SK-N-SH treated with all-trans-retinoic acid at 6 μM for 48 hours (cell line): ENCODE data around the gene NADK.

Experiments
- ATAC-seq: fragments of 200-7000 bp; cut with Tn5 transposase; 3 replicates; pipeline ENCODE4 v1.9.1; 2020; ENCODE audit warnings: mild to moderate bottlenecking, moderate library complexity
- BACH2 ChIP-seq: fragments of 250-450 bp; sonication (Bioruptor Pico); IDR thresholded peaks from 2 replicates; pipeline ENCODE4 v1.9.0; 2021; ENCODE audit warnings: mild to moderate bottlenecking, borderline replicate concordance
- ESRRG ChIP-seq: fragments of 250-450 bp; sonication (Bioruptor Pico); IDR thresholded peaks from 2 replicates; pipeline ENCODE4 v1.6.1; 2021; ENCODE audit warnings: mild to moderate bottlenecking
- POU6F1 ChIP-seq: fragments of 250-450 bp; sonication (Bioruptor Pico); IDR thresholded peaks from 2 replicates; pipeline ENCODE4 v1.8.0; 2021; ENCODE audit warnings: low read depth, mild to moderate bottlenecking, moderate library complexity, borderline replicate concordance
- RARB ChIP-seq: fragments of 250-450 bp; sonication (Bioruptor Pico); IDR thresholded peaks from 2 replicates; pipeline ENCODE4 v1.8.0; 2021; ENCODE audit warnings: mild to moderate bottlenecking, moderate library complexity
- SNAI2 ChIP-seq: fragments of 250-450 bp; sonication (Bioruptor Pico); IDR thresholded peaks from 2 replicates; pipeline ENCODE4 v1.5.0; 2020; ENCODE audit warnings: mild to moderate bottlenecking, moderate library complexity
- TCF4 ChIP-seq: fragments of 250-450 bp; sonication (Bioruptor Pico); IDR thresholded peaks from 2 replicates; pipeline ENCODE4 v1.8.0; 2021; ENCODE audit warnings: mild to moderate bottlenecking, moderate library complexity, borderline replicate concordance
- TSHZ2 ChIP-seq: fragments of 250-450 bp; sonication (Bioruptor Pico); IDR thresholded peaks from 2 replicates; pipeline ENCODE4 v1.5.0; 2020; ENCODE audit warnings: mild to moderate bottlenecking, moderate library complexity
- ZC3H10 ChIP-seq: fragments of 250-450 bp; sonication (Bioruptor Pico); IDR thresholded peaks from 2 replicates; pipeline ENCODE4 v1.5.1; 2021; ENCODE audit warnings: mild to moderate bottlenecking, moderate library complexity
- ZFP3 ChIP-seq: fragments of 250-450 bp; sonication (Bioruptor Pico); IDR thresholded peaks from 2 replicates; pipeline ENCODE4 v1.5.0; 2020; ENCODE audit warnings: mild to moderate bottlenecking, moderate library complexity
- ZFP30 ChIP-seq: fragments of 450-650 bp; formaldehyde crosslinking; IDR thresholded peaks from 2 replicates; pipeline ENCODE4 v1.5.0; 2022; ENCODE audit warnings: mild to moderate bottlenecking, moderate library complexity
- ZNF565 ChIP-seq: fragments of 450-650 bp; formaldehyde crosslinking; conservative IDR thresholded peaks from 2 replicates; pipeline ENCODE4 v1.5.0; 2020; ENCODE audit warnings: low read depth, mild to moderate bottlenecking, moderate library complexity
- ZNF8 ChIP-seq: fragments of 450-650 bp; formaldehyde crosslinking; IDR thresholded peaks from 2 replicates; pipeline ENCODE4 v1.5.0; 2020; ENCODE audit warnings: mild to moderate bottlenecking, moderate library complexity
- TF ChIP-seq, protein P1 (sequence below): fragments of 250-450 bp; sonication (Bioruptor Pico); IDR thresholded peaks from 2 replicates; pipeline ENCODE4 v1.8.0; 2020; ENCODE audit warnings: mild to moderate bottlenecking, moderate library complexity, borderline replicate concordance

The NADK gene

DNA sequence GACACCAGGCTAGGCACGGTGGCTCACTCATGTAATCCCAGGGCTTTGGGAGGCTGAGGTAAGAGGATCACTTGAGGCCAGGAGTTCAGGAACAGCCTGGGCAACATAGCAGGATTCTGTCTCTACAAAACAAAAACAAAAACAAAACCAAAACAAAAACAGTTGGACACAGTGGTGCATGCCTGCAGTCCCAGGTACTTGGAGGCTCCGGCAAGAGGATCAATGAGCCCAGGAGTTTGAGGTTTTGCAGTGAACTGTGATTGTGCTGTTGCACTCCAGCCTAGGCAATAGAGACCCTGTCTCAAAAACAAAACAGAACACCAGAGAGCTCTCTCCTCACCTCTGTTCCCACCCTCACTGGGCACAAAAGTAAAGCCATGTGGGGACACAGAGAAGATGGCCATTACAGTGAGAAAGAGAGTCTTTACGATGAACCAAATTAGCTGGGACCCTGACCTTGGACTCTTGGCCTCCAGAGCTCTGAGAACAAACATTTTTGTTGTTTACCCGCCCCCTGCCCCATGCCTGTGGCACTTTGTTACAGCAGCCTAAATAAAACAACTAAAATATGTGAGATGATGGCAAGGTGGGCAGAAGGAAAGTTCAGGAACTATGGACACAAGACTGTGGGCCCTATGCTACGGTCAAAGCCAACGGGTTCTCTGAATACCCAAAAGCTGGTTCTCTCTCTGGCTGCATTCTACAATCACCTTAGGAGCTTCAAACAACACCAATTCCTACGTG lies 9.8 kb downstream of the NADK start (continued):
- no peak for TF ChIP-seq TSHZ2 (CRISPR knock-in tag)
- TF ChIP-seq POU6F1 (CRISPR knock-in tag), result no peak
- TF ChIP-seq TCF4 (CRISPR knock-in tag), result no peak
- no peak for TF ChIP-seq ZFP30
- no peak for TF ChIP-seq ZFP3 (CRISPR knock-in tag)
- TF ChIP-seq, all 23 proteins: peak for 0

DNA sequence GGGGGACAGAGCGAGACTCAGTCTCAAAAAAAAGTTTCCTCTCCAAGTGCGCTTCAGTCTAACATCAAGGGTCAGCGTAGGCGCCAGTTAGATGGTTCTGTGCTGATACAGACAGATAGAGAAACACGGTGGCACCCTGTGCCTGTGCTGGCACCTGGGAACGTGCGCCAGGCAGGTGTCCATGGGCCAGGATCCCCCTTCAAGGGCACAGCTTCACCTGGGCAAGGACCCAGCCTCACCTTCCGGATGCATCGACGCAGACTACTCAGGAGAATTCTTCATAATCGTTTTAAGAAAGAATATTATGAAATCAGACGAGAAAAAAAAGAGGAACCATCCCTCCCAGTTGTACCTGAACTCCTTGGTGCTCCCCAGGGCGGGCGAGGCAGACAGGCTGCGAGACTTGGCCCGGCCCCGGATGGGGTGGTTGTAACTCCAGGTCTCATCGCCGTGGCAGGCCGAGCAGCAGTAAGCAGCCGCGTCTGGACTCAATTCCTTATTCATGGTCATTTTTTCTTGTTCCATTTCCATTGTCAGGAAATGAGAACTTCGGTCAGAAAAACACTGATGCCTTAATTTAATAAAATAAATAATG lies 13.3 kb downstream of the NADK start:
- TF ChIP-seq TCF4 (CRISPR knock-in tag) (no peak), BACH2 (CRISPR knock-in tag) (no peak), SNAI2 (CRISPR knock-in tag) (no peak), TSHZ2 (CRISPR knock-in tag) (no peak), ZNF8 (CRISPR knock-in tag) (no peak), ZFP3 (CRISPR knock-in tag) (no peak), ZC3H10 (CRISPR knock-in tag) (no peak), ESRRG (CRISPR knock-in tag) (no peak), ZNF565 (CRISPR knock-in tag) (no peak)
- TF ChIP-seq, protein P1, sequence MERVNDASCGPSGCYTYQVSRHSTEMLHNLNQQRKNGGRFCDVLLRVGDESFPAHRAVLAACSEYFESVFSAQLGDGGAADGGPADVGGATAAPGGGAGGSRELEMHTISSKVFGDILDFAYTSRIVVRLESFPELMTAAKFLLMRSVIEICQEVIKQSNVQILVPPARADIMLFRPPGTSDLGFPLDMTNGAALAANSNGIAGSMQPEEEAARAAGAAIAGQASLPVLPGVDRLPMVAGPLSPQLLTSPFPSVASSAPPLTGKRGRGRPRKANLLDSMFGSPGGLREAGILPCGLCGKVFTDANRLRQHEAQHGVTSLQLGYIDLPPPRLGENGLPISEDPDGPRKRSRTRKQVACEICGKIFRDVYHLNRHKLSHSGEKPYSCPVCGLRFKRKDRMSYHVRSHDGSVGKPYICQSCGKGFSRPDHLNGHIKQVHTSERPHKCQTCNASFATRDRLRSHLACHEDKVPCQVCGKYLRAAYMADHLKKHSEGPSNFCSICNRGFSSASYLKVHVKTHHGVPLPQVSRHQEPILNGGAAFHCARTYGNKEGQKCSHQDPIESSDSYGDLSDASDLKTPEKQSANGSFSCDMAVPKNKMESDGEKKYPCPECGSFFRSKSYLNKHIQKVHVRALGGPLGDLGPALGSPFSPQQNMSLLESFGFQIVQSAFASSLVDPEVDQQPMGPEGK (CRISPR knock-in tag), result no peak
- ATAC-seq, result no peak

DNA sequence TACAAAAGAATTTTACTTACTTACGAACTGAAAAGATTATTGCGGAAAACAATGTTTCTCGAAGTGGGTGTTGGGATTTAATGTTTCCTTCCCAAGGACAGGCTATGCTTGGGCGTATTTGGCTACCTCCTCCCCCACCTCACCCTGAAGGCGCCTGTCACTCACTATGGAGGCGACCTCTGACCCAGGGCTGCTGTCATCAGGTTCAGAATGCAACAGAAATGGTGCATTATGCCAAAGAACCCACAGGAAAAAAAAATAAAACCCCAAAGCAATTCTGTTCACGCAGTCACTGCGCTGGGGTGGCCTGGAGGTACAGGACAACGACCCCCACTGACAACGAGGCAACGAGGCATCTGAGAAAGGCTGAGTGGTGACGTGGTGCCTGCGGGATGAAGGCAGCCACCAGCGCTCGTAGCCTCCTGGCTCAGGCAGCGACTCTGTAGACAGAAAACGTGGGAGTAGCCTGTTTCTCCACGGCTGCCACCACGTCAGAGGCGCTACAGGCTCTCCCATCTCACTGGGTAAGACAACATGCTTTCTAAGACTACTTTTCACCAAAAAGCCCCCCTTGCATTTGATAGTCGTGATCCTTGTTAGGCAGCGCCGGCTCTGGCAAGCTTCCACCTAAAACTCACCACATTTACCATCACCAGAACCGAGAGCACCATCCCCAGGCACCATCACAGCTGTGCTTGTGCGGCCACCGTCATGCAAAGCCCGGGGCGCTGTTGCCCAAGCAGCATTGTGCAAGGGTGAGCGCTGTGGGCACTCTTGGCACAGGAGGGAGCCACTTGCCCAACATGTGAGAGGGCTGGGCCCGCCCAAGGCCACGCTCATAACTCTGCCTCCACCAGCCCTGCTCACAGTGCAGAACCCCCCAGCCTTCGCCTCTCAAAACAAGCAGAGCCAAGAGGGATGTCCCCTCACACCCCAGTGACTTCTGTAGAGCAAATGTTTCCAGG lies 14.3 kb downstream of the NADK start:
- peak; percentile 22; the same call in 1 of the 3 replicates for ATAC-seq
- TF ChIP-seq, protein P1 (CRISPR knock-in tag), result no peak
- no peak for TF ChIP-seq RARB (CRISPR knock-in tag)
- no peak for TF ChIP-seq ESRRG (CRISPR knock-in tag)
- TF ChIP-seq, all 23 proteins: peak for 0
